Activated naive CD4-positive, alpha-beta T cell treated with anti-CD3 and anti-CD28 coated beads, Interleukin-2, amount 50 U/mL, for 72 hours (primary cell): ENCODE data around the gene HDAC3. TPM values are rescaled to one million over a fixed set of nuclear protein-coding genes. Genes with fewer than 3 reads are reported as not detected.

Experiments
- ATAC-seq, 2 donors: fragments of 150-1000 bp; cut with Tn5 transposase; 2 replicates each; pipeline ENCODE4 v1.10.0; 2021; ENCODE audit warnings: mild to moderate bottlenecking in 2 of 2, moderate library complexity in 2 of 2
- DNase-seq, 2 donors: peaks; one replicate each; pipeline ENCODE4 v3.0.0; 2021 to 2022; ENCODE audit warnings: low spot score in 2 of 2
- H3K27ac Mint-ChIP-seq, 2 donors: one replicate each; pipeline ENCODE4 v1.8.0; 2022; ENCODE audit warnings: mild to moderate bottlenecking in 2 of 2, mixed read lengths in 2 of 2
- H3K36me3 Mint-ChIP-seq, 2 donors: one replicate each; pipeline ENCODE4 v1.8.0; 2022; ENCODE audit warnings: mixed read lengths in 2 of 2
- H3K9me3 Mint-ChIP-seq, 2 donors: one replicate each; pipeline ENCODE4 v1.8.0; 2022; ENCODE audit warnings: mixed read lengths in 2 of 2
- total RNA-seq, 2 donors: library from RNA; stranded (reverse); gene quantifications; one replicate each; pipeline ENCODE4 v1.2.3, GENCODE V29; 2022

Gene HDAC3
- total RNA-seq, 2 donors from 2014 or later, result 70.7 to 110 TPM

DNA sequence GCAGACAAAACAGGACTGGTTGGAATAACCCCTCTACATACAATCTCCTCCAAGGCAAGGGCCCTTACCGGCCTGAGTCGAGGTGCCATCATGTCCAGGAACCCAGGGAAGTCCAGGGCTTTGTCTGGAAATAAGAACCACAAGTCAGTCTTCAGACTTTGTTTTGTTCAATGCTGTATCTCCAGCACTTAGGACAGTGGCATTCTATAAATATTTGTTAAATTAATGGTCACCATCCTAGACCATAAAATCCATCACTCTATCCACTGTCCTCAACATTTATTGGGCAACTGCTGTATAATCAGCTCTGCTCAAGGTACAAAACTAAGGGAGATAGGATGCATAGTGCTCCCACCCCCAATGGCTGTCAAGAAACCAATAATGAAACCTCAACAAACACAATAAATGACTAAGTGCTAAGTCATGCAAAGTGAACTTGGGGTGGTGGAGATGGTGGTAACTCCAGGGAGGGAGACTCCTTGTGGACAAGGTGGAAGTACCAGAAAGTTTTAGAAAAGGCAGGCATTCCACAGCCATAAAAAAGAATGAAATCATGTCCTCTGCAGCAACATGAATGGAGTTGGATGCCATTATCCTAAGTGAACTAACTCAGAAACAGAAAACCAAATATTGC lies 5.1 kb upstream of the HDAC3 start:
- Mint-ChIP-seq H3K9me3 (no peaks in the 10 kb centered on the region), H3K27ac (peak overlapping the region; percentile 24 to 73), H3K36me3 (peaks cover 7 to 16% of the 10 kb centered on the region in 2 donors)
- peak in 1 of 2 donors; percentile 69 for ATAC-seq
- no peak for DNase-seq

DNA sequence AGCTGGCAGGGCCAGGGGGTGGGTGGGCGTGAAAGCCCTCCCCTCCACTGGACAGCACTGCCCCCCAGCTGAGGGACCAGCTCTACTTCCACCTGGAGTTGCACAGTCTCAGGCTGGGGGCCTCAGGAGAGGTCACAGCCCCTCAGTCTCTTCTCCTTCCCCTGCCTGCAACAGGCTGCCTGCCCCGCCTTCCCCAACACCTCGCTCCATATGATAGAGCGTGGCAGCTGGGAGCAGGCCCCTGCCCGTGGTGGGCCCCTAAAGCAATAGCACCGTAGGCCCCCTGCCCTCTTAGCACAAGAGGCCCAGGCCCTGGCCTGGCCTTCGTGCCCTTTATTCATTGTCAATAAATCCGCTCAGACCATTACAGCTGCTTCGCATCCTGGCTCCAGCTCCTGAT lies 4.0 kb upstream of the HDAC3 start:
- ATAC-seq, result no peak
- Mint-ChIP-seq H3K36me3 (peaks cover 13 to 16% of the 10 kb centered on the region in 2 donors), H3K27ac (peak overlapping the region; percentile 24 to 89), H3K9me3 (no peaks in the 10 kb centered on the region)
- no peak for DNase-seq

DNA sequence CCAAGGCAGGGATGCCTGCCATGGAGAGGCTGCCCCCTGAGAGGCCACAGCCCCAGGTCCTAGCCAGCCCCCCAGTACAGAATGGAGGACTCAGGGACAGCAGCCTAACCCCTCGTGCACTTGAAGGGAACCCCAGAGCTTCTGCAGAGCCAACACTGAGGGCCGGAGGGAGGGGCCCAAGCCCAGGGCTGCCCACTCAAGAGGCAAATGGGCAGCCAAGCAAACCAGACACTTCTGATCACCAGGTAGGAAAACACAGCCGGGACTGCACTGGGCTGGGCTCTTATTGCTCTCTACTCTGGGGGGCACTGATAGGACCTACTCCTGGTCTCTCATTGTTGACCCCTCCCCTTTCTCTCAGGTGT lies 3.4 kb upstream of the HDAC3 start:
- H3K9me3 Mint-ChIP-seq, result no peaks in the 10 kb centered on the region
- no peak for ATAC-seq
- no peak for DNase-seq
- H3K36me3 Mint-ChIP-seq, result peaks cover 13 to 16% of the 10 kb centered on the region in 2 donors
- no peak overlapping the region for H3K27ac Mint-ChIP-seq

DNA sequence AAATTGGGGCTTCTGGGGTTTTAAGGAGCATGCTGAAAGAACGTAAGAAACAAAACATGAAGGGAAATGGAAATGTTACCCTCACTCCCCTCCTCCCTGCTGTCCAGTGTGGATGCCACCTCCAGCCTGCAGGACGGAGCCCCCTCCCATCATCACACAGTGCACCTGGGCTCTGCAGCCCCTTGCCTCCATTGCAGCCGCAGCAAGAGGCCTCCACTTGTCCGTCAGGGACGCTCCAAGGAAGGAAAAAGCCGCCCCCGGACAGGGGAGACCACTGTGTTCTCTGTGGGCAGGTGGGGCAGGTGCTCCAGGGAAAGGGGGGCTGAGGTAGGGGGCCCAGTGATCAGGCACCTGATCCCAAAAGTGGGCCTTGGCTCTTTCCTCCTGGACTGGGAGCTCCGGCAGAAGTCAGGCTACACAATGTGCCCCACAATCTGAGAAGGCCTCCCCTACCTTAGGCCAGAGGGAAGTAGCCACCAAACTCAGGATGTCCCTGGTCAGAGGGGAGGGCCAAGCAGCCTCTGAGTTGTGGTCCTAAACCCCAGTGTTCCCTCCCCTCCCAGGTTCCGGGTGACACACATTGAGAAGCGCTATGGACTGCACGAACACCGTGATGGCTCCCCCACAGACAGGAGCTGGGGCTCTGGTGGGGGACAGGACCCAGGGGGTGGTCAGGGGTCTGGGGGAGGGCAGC lies 2.9 kb upstream of the HDAC3 start:
- Mint-ChIP-seq H3K9me3 (no peaks in the 10 kb centered on the region), H3K27ac (no peak overlapping the region), H3K36me3 (peaks cover 13 to 16% of the 10 kb centered on the region in 2 donors)
- DNase-seq (no peak), ATAC-seq (no peak)

DNA sequence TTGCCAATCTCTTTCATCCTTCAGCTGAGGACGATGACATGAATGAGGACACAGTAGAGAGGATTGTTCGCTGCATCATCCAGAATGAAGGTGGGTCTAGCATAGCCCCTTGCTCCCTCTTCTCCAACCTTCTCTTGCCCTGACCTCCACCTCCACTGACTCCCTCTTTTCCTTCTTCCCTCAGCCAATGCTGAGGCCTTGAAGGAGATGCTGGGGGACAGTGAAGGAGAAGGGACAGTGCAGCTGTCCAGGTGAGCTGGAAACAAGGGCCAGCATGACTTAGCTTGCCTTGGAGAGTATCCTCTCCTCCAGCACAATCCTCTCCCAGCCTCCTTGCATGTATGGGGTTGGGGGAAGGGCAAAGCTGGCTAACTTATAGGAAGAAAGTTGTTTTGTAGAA lies 2.1 kb upstream of the HDAC3 start:
- DNase-seq, result no peak
- Mint-ChIP-seq H3K36me3 (peaks cover 16 to 19% of the 10 kb centered on the region in 2 donors), H3K27ac (peak overlapping the region in 1 of 2 donors; percentile 80), H3K9me3 (no peaks in the 10 kb centered on the region)
- no peak for ATAC-seq

DNA sequence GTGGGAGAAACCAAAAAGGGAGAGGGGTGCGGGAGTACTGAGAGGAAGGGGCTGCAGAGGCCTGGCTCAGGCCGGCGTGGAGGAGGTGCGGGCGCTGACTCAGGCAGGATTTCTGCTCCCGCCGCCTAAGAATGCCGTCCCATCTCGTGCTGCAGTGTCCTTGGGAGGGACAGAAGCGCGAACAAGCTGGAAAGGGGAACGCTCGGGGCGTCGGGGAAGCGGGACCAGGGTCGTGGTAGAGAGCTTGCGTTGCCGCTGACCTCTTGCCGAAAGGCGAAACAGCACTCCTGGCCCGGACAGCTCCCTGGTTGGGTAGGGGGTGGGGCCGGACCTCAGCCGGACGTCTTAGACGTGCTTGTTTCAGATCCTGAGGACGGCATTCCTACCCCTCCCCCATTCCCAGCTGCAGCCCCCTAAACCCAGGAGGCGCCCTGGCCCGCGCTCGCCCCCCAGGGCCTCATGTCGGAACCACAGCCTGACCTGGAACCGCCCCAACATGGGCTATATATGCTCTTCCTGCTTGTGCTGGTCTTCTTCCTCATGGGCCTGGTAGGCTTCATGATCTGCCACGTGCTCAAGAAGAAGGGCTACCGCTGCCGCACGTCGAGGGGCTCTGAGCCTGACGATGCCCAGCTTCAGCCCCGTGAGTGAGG lies 1.2 kb upstream of the HDAC3 start:
- peak overlapping the region; percentile 80 to 93 for H3K27ac Mint-ChIP-seq
- peaks cover 16 to 19% of the 10 kb centered on the region in 2 donors for H3K36me3 Mint-ChIP-seq
- ATAC-seq (peak; percentile 19 to 34), DNase-seq (peak in 1 of 2 donors; percentile 58)
- no peaks in the 10 kb centered on the region for H3K9me3 Mint-ChIP-seq

DNA sequence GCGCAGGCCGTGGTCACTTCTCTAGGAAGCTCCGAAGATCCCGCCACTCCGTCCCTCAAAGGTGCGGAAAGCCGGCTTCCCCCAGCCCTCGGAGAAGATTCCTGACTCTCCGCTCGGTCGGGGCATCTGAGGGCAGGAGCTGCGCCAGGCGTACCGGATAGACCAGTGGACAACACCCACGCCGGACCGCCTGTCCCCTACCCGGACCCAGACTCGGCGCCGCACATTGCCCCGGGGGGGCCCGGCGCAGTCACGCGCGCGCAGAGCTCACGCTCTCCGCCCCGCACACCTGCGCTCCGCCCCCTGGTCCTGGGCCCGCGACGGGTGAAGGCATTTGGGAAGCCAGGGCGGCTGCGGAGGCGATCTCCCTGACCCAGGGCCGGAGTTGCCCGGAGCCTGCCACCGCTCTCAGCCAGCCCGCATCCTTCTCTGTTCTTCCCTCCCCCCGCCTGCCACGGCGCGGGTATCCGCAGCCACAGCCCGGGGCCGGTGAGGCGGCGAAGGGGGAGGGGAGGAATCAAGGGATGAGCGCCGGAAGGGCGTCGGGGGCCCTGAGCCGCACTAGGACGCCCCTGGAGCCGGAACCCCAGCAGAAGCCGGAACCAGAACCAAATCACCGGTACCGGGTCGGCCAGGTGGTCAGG lies 596 bp upstream of the HDAC3 start:
- H3K36me3 Mint-ChIP-seq, result peaks cover 16 to 19% of the 10 kb centered on the region in 2 donors
- H3K9me3 Mint-ChIP-seq, result no peaks in the 10 kb centered on the region
- peak overlapping the region; percentile 80 to 93 for H3K27ac Mint-ChIP-seq
- DNase-seq (peak; percentile 61 to 67), ATAC-seq (peak; percentile 60 to 62)

DNA sequence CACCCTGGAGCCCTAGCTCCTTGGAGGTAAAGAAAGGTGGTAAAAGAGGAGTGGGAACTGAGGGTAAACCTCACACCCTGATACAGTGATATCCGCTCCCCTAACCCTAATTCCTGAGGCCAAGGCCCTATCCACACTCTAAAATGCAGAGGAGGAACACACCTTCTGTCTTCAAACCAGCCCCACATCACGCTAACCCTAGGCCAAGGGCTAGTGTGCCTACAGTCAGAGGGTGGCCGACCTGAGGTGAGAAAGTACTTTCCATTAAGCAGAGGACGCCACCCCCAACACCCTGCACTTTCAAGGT lies 590 bp downstream of the HDAC3 start:
- Mint-ChIP-seq H3K36me3 (peaks cover 13 to 19% of the 10 kb centered on the region in 2 donors), H3K9me3 (no peaks in the 10 kb centered on the region), H3K27ac (peak overlapping the region; percentile 80 to 87)
- ATAC-seq, result no peak
- DNase-seq, result no peak

DNA sequence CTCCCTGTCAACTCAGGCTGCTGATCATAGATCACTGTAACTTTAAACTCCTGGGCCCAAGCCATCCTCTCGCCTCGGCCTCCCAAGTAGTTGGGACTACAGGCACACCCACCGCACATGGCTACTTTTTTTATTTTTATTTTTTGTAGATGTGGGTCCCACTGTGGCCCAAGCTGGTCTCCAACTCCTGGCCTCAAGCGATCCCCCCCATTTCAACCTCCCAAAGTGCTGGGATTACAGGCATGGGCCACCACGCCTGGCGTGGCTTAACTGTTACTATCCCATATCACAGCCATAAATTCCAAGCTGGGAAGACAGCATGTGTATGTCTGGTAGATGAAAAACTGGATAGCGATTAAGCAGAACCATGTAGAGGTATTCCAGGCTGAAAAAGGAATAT lies 1.0 kb downstream of the HDAC3 start:
- H3K36me3 Mint-ChIP-seq, result peaks cover 9 to 19% of the 10 kb centered on the region in 2 donors
- DNase-seq (no peak), ATAC-seq (no peak)
- H3K27ac Mint-ChIP-seq, result peak overlapping the region; percentile 80 to 87
- no peaks in the 10 kb centered on the region for H3K9me3 Mint-ChIP-seq

DNA sequence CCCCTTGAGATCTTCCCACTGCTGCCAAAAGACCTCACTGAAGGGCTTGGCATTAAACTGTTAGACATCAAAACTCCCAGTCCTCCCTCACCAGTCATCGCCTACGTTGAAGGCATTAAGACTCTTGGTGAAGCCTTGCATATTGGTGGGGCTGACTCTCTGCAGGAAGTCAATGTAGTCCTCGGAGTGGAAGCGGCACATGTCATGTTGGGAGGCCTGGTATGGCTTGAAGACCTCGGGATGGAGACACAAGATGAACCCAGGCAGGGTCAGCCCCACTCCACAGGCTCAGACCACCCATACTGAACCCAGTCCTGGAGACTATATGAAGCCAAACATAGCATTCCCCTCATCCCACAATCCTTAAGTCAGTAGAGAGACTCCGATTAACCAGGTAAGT lies 1.9 kb downstream of the HDAC3 start:
- Mint-ChIP-seq H3K9me3 (no peaks in the 10 kb centered on the region), H3K27ac (peak overlapping the region in 1 of 2 donors; percentile 14), H3K36me3 (peaks cover 7 to 19% of the 10 kb centered on the region in 2 donors)
- DNase-seq (no peak), ATAC-seq (no peak)

DNA sequence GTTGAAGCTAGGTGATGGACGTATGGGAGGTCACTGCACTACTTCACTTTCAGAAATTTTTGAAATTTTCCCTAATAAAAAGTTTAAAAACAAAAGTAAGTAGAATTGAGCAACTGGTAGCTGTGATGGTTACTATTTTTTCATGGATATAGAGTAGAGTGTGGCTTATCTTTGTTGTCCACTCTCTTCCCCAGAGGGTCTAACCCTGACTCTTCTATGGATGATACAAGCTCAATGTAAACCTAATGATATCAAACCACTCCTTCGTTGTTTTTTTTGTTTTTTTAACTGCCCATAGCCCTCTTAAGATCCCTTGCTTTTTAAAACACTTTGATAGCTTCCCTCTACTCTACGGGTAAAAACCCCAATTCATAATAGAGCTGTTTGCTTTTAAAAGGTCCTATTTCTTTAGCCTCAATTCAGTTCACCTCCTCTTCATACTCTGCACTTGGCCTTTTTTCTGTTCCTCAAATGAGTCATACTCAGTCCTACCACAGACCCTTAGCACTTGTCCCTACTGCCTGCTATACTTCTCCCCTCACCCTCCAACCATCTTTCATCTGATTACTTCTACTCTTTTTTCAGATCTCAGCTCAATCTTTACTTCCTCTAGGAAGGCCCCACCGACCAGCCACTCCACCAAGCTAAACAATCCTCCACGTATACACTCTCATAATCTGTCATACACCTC lies 2.6 kb downstream of the HDAC3 start:
- no peaks in the 10 kb centered on the region for H3K9me3 Mint-ChIP-seq
- ATAC-seq, result no peak
- DNase-seq, result no peak
- peaks cover 7 to 19% of the 10 kb centered on the region in 2 donors for H3K36me3 Mint-ChIP-seq
- H3K27ac Mint-ChIP-seq, result peak overlapping the region in 1 of 2 donors; percentile 11

DNA sequence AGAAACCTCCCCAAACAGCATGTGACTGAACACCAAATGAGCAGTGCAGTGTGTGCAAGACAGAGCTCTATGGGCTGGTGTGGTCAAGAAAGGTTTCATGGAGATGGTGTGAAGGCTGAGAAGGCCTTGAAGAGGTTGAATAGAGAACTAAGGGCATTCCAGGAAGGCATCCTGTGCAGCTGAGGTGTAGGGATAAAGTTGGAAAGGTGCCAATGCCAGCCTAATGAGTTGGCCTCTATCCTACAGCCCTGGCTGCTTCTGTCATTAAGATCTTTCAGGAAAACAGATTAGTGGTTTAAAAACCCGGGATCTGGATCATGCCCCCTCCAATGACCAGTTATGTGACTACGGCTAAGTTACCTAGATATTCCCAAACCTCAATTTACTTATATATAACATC lies 4.0 kb downstream of the HDAC3 start:
- ATAC-seq, result no peak
- no peak for DNase-seq
- Mint-ChIP-seq H3K9me3 (no peaks in the 10 kb centered on the region), H3K27ac (no peak overlapping the region), H3K36me3 (peaks cover 0 to 12% of the 10 kb centered on the region in 2 donors)

DNA sequence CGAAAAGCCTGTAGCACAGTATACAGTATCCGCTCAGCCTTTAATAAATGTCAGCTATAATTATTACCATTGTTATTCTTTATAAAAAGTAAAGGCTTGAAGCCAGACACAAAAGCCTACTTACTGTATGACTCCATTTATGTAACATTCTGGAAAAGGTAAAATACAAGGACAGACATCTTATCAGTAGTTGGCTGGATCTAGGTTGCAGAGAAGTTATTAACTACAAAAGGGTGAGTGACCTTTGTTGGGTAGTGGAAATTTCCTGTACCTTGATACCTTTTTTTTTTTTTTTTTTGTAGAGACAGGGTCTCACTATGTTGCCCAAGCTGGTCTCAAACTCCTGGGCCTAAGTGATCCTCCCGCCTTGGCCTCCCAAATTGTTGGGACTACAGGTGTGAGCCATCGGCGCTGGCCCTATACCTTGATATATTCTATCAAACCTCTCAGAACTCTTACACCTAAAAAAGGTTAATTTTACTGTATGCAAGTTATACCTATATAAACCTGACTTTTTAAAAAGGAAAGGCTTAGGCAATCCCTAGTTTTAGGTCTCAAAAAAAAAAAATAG lies 6.0 kb downstream of the HDAC3 start:
- Mint-ChIP-seq H3K27ac (no peak overlapping the region), H3K36me3 (peaks cover 0 to 5% of the 10 kb centered on the region in 2 donors), H3K9me3 (no peaks in the 10 kb centered on the region)
- ATAC-seq (no peak), DNase-seq (no peak)

DNA sequence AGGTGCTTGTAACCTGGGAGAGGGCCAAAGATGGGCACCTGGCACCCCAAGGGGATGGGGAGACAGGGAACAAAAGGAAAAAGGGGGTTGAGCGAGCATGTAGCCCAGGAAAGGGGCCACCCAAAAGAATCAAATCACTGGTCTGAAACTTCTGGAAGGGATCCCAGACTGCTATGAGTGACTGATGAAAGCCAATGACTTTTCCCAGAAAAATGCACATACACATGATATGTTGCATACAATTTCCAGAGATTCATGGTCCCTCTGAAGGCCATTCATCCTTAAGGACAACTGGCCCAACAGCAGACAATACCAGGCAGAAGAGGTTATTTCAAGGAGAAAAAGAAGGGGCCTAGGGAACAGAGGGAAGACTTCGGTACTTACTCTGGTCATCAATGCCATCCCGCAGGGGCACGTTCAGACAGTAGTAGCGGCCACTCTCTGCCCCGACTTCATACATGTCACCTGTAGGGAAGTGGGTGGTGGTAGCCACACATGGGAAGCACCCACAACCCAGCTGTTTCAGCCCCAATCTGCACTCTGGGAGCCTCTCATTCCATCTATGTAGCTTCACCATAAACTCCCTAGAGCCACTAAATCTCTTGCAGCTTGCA lies 8.4 kb downstream of the HDAC3 start:
- no peak for DNase-seq
- peaks cover 3 to 8% of the 10 kb centered on the region in 2 donors for H3K36me3 Mint-ChIP-seq
- ATAC-seq, result no peak
- H3K27ac Mint-ChIP-seq, result no peak overlapping the region
- H3K9me3 Mint-ChIP-seq, result no peaks in the 10 kb centered on the region

DNA sequence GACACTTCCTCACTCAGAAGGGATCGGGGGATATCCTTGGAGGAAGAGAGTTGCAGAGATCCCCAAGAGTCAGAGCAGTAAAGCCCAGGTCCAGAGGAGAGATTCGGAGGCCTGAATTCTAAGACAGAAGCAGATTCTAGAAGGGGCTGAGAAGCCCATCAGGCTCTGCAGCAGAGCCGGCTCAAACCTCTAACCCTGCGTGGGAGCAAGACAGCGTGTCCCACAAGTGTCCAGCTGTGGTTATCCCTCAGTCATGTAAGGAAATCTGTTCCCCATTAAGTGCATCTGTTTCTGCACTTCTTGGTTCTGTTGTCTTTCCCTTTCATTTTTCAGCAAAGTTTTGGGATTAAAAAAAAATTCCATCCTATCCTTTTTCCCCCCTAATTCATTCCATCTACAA lies 13.0 kb downstream of the HDAC3 start:
- no peak for ATAC-seq
- DNase-seq, result no peak
- Mint-ChIP-seq H3K9me3 (no peaks in the 10 kb centered on the region), H3K27ac (peak overlapping the region; percentile 77 to 79), H3K36me3 (peaks cover 6 to 25% of the 10 kb centered on the region in 2 donors)

DNA sequence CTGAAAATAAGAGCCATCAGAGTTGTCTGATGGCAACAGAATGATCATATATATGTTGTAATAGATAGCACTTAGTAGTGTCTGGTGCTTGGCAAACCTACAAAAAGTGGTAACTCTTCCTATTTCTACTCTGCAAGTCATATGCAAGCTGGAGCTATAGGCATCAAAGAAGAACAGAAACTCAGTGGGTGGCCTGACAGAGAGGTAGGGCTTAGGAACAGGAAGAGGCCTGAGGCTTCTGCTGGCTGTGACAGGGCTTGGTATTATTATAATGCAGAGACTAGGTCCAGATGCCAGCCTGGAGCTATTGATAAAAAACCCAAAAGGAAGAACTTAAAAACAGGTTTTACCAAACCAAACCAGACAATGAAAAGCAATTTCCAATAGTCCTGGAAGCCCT lies 13.5 kb downstream of the HDAC3 start:
- Mint-ChIP-seq H3K27ac (peak overlapping the region; percentile 77 to 79), H3K9me3 (no peaks in the 10 kb centered on the region), H3K36me3 (peaks cover 10 to 29% of the 10 kb centered on the region in 2 donors)
- ATAC-seq (peak; percentile 20 to 46), DNase-seq (peak in 1 of 2 donors; percentile 25)
